GM18951 (cell line): ENCODE data around the gene MLLT1.

Experiments used
- POLR2A ChIP-seq: IDR thresholded peaks from 4 replicates; pipeline ENCODE4 v1.6.1; 2011; ENCODE audit warnings: mild to moderate bottlenecking; ENCODE audit not compliant: insufficient read length, insufficient read depth; ENCODE audit errors: extremely low read depth
- in situ Hi-C: fragments of 300-500 bp; cut with MboI; formaldehyde crosslinking; loops from one replicate; pipeline ENCODE4 v1.12.0; 2022; ENCODE audit warnings: low sequenced_read_pairs, mixed read lengths, inconsistent platforms; ENCODE audit not compliant: unreplicated experiment

The MLLT1 gene

DNA sequence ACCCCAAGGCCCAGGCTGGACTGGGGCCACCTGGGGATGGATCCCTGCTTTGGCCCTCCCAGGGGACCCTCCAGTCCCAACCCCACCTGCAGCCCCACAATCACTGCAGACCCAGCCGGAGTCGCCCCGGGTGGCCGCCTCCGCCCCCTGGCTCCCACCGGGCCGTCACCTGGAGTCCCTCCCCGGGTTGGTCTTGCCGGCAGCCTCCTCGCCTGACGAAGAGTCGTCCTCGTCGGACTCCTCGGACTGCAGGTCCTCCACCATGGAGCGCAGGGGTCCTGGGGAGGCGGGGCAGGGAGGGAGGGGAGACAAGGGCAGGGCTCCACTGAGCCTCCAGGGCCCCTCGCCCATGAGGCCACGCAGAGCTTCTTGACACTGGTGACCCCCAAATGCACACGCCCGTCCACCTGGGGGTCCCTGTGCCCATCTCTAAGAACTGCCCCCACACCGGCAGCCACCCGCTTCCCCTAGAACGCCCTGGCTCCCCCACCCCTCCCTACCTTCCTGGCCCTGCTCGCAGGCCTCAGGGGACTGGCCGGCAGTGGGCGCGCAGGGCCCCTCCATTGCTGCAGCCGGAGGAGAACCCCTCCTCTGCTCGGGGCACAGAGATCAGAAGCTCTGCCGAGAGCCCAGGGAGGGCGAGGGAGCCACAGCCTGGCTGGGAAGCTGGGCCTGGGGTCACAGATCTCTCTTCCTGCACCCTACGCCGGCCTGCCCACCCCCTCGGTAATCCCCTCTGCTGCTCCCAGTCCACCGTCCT, 63.4 kb downstream of the MLLT1 start:
- TF ChIP-seq POLR2A, result no peak
- in situ Hi-C loops, result no loop called here

DNA sequence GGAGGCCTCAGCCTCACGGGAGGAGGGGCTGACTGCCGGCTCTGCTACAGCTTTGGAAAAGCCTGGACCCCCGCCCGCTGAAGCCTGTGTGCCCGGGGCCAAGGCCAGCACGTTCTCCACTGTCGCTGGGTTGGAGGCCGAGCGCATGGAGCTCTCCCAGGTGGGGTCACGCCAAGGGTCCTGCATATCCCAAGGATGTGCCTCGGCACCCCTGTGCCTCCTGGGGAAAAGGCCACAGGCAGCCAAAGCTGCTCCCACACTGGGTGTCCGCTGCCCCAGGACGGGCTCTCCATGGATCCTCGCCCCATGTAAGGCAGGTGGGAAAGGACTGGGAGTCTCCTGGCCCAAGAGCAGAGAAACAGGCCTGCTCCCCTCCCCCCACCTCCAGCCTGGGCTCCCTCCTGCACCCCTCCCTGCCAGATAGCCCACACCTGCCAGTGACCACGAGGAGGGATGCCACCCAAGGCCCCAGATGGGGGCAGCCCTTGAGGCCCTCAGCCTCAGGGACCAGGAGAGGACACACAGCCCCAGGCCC, 64.0 kb downstream of the MLLT1 start:
- in situ Hi-C loops, result no loop called here
- no peak for TF ChIP-seq POLR2A

DNA sequence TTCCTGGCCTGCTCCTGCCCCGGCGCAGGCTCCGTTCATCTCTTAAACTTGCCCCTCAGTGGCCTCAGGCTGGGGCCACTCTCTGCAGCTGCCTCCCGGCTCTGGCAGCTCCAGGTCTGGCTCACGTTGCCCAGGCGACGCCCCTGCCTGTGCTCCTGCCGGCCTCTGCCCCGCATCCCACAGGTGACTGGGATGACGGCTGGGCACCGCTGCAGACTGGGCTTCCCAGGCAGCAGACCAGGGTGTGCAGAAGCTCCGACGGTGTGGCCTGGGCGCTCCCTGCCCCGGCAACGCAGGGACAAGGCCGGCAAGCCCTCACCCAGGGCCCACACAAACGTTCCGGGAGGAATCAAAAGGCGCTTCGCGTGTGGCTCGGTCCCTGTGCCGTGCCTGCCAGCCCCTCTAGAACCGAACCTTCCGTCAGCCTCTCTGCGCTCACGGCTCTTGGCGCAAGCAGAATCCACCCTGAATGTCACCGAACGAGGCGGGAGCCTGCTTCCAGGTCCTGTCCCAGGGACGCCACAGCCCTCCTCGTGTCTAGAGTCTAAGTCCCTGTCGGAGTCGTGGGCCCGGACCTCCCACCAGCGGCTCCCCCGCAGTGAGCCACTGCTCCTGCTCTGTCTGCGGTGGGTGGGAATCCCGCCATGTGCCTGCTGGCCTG, 64.8 kb downstream of the MLLT1 start:
- in situ Hi-C loops, result no loop called here
- no peak for TF ChIP-seq POLR2A

DNA sequence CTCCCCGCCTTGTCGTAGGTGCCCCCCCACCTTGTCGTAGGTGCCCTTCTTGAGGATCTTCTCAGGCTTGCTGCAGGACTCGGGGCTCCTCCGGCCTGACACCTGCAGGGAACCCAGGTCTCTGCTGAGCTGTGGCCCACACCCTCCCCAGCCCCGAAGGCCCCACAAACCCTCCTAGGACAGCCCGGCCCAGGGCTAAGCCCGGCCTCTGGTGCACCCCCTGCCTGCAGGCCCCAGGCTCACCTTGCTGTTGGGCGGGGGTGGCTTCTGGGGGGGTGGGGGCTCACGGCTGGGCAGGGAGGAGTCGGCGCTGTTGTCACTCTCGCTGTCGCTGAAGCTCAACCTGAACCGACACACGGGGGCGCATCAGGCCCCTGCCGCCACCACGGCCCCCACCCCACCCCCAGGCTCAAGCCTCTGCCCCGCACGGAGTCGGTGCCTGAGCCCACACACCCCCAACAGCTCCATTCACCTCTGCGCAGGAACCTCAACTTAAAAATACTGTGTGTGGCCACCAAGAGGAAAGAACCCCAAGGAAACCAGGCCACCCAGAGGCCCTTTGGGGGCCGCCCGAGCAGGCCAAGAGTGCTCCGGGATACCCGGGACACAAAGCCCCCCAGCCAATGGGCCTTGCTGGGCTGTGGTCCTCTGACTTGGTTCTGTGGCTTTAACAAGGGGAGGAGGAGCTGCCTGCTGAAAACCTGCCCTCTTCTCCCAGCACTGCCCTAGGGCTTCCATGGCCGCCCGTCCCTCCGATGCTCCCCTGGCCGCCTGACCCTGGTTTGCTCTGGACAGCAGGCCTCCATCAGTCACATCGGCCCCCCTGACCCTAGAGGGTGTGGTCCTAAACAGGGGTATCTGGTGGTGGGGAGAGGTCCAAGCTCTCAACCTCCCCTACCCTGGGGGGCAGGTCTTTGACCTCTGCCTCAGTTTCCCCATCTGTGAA, 65.8 kb downstream of the MLLT1 start:
- no peak for TF ChIP-seq POLR2A
- in situ Hi-C loops, result no loop called here

DNA sequence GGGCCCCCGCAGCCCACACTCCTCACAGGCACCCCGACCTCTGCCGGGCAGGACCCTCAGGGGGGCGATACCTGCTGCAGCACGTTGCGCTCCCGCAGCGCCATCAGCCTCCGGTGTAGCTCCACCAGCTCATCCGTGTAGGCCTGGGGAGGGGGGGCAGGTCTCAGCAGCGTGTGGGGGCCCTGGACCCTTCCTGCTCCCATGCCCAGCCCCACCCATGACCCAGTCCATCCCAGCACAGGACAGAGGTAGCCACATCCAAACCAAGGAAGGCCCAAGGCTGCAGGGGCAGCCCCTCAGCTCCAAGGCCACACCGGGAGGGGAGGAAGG, 66.5 kb downstream of the MLLT1 start:
- TF ChIP-seq POLR2A, result no peak
- in situ Hi-C loops, result no loop called here

DNA sequence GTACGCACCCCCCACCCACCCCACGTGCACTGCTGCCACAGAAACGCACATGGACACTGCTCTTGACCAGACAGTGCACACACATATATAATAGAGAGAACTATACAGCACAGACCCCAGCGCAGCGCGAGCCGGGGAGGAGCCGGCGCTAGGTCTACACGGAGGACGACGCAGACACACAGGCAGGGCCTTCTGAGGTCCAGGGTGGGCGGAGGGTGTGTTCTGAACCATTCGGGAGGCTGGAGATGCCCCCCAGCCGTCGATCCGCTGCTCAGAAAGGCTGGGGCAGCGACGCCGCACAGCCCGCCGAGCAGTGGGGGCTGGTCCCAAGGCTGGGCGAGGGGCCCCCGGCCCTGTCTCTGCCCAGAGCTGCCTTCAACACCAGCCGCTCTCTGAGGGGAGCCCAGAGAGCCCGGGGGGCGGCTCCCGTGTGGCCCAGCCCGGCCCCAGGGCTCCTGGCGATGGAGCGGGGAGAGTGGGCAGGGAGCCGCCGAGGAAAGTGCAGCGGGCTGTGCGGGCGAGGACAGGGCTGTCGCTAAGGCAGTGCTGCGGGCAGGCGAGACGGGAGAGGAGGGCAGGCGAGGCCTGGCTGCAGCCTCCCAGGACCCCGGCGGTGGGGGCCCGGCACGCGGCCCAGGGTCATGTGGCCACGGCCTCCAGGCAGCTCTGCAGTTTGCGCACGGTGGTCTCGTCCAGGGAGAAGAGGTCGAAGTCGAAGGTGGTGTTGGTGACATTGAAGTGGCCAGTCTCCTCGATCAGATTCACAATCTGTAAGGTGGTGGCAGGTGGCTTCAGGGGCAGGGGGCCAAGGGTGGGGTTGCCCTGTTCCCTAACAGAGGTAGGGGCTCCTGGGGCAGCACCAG, 67.1 kb downstream of the MLLT1 start:
- in situ Hi-C loops, result no loop called here
- TF ChIP-seq POLR2A, result no peak

DNA sequence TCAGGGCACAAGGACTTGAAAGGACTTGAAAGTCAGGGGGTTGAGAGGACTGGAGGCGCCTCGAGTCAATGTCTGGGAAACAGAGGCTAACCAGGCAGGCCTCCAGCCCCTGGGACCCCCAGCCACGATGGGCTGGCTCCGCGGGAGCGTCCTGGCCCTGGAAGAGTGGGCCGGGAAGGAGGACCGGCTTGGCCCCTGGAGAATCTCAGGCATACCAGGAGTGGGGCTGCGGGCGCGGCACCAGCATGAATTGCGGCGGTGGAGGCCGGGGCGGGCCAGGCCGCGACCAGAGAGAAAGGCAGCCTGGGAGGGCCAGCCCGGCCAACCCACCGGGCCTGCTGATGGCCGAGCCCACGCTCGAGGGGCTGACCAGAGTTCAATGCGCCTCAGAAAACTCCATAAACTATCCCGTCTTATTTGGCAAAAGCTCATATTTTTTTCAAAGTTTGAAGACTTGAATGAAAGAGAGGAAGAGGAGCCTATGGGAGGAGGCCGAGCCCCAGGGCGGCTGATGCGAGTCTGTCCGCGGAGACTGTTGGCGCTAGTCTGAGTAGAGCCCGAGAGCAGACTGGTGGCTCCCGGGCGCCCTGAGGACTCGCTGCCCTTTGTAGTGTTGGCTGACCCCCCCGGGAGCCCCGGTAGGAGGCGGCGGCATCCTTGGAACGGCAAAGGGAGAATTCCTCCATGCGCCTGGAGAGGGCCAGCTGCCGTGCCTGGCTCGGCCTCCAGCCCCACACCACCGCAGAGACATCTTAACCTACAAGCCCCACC, 68.0 kb downstream of the MLLT1 start:
- in situ Hi-C loops, result no loop called here

DNA sequence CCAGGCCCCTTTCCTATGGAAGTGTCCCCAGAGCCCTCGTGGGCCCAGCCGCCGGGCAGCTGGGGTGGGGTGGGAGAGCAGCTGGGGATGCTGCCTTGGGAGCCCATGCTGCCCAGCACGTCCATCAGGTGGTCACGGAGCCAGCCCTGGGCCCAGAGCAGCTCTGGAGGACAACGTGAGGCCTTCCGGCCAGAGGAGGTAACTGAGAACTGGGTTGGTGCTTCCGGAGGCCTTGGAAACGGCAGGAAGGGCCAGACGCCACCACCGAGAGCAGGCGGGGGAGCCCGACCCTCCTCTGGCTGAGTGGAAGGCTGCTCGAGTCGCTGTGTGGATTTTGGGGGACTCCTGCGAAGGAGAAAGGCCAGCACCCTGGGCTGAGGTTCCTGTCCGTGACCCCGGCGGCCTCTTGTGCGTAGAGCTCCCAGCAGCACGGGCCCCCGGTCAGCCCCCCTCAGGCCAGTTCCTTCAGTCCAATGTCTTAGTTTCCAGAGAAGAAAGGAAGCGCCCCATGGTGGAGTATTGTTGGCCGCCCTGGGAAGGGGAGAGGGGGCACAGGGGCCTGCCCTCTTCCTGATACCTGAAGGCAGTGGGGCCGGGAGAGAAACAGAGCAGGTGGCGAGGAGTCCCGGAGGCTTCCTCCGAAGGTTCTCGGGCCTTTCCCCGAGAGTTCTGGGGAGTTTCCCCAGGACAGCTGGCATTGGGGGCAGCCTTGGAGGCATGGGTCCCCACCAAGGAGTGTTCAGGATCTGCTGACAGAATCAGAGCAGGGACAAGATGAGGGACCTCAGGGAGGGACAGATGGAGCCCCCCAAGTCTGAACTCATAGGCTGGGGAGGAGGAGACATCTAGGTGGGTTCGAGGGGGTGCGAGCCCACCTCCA, 68.8 kb downstream of the MLLT1 start:
- no peak for TF ChIP-seq POLR2A
- in situ Hi-C loops, result no loop called here

More for the DNA sequence above, 68.0 kb downstream of the MLLT1 start:
- no peak for TF ChIP-seq POLR2A

DNA sequence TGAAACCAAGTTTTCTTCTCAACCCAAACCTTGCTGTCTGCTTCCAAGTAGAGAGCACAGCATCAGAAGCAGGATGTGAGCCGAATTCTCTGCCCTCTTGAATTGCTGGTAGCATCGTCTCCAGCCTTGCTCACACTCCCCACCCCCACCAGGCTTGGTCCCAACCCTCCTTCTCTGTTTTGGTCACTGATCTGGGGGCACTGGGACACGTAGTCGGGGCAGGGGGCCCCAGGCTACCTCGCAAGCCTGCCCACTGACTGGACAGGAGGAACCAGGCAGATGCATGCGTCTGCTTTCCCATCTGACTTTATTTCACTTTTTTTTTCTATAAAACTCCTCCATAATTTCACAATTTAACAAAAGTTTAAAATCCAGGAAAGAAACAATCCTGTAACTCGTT, 69.7 kb downstream of the MLLT1 start:
- in situ Hi-C loops, result no loop called here
- TF ChIP-seq POLR2A, result no peak

DNA sequence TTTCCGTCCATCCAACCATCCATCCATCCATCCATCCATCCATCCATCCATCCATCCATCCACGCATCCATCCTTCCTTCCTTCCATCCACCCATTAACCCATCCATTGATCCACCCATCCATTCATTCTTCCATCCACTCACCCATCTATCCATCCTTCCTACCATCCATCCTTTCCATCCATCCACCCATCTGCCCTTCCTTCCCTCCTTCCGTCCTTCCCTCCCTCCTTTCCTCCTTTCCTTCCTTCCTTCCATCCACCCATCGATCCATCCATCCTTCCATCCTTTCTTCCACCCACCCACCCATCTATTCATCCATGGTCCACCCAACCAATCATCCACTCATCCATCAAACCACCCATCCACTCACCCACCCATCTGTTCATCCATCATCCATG, 70.1 kb downstream of the MLLT1 start:
- TF ChIP-seq POLR2A, result no peak
- in situ Hi-C loops, result no loop called here

DNA sequence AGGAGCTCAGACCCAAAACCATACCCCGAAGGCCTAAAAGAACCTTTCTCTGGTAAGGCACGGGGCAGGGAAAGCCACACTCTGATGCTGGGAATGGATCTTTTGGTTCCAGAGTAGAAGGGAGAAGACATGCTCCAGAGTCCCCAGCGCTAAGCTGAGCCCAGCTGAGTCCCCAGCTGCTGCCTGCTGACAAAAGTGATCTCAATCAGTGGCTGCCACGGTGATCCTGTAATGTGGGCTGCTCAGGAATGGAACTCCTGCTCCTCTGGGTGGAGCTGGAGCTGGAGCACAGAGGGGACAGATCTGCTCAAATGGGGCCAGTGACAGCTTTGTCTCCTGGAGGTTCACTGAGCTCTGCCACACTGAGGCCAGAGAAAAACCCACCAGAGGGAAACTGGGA, 70.5 kb downstream of the MLLT1 start:
- no peak for TF ChIP-seq POLR2A
- in situ Hi-C loops, result no loop called here
